Stimulated activated memory B cell treated with anti-CD40 and anti-IgM and Interleukin-4, amounts not matched to agents 10 μg/mL and 1 μg/mL and 100 μg/mL, for 72 hours (primary cell): ENCODE results near the gene RAB11FIP2.
"Not testable (repeated sequence)": the region's sequence is repeated elsewhere in the genome, so short reads cannot be mapped to it uniquely, and the experiment has no call there.

Source experiments
- ATAC-seq: fragments of 150-1000 bp; cut with Tn5 transposase; 2 replicates; pipeline ENCODE4 v1.10.0; 2021
- H3K27ac Mint-ChIP-seq: one replicate; pipeline ENCODE4 v1.8.0; 2022; ENCODE audit warnings: mild to moderate bottlenecking, mixed read lengths
- H3K27me3 Mint-ChIP-seq: one replicate; pipeline ENCODE4 v1.8.0; 2022; ENCODE audit warnings: mixed read lengths
- H3K36me3 Mint-ChIP-seq: one replicate; pipeline ENCODE4 v1.8.0; 2022; ENCODE audit warnings: mixed read lengths
- H3K4me1 Mint-ChIP-seq: one replicate; pipeline ENCODE4 v1.8.0; 2022; ENCODE audit warnings: mixed read lengths
- H3K4me3 Mint-ChIP-seq: one replicate; pipeline ENCODE4 v1.8.0; 2022; ENCODE audit warnings: mild to moderate bottlenecking, moderate library complexity, mixed read lengths
- H3K9me3 Mint-ChIP-seq: one replicate; pipeline ENCODE4 v1.8.0; 2022; ENCODE audit warnings: mixed read lengths

RAB11FIP2 gene

GRCh38 chr10:118046395-118047156 lies at the start of gene RAB11FIP2:
RAB11FIP2 (minus strand) TSS chr10:118046941; CDS start chr10:118046163, 778 bp downstream.
- H3K36me3 Mint-ChIP-seq, result no peaks in the 10 kb centered on the region
- no peaks in the 10 kb centered on the region for H3K9me3 Mint-ChIP-seq
- peaks cover 24% of the 10 kb centered on the region for H3K4me1 Mint-ChIP-seq
- peak within 1 kb of the TSS; percentile 85 for H3K4me3 Mint-ChIP-seq
- ATAC-seq, result peak; percentile 98
- peak within 1 kb of the TSS; percentile 82 for H3K27ac Mint-ChIP-seq
- no peaks in the 10 kb centered on the region for H3K27me3 Mint-ChIP-seq

DNA sequence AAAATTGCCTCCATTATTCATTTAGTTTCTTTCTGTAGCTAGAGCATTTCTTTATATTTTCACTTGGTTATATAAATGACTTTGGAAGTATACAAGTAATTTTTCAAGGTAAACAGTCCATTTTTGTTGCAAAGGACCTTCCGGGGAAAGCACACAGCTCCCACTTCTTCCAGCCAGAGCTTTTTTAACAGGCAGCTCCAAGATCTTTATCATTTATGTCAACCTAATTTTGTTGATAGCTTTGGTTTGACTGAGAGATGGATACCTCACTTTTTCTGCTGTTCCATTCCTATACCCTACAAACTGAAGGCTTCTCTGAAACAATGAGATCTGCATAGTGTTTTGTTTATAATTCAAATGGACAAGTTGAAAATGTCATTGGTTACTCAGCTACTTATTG lies 49.3 kb upstream of the RAB11FIP2 start:
- no peak for ATAC-seq
- H3K27me3 Mint-ChIP-seq, result peaks cover 7% of the 10 kb centered on the region
- no peak overlapping the region for H3K4me3 Mint-ChIP-seq
- H3K27ac Mint-ChIP-seq, result no peak overlapping the region
- no peaks in the 10 kb centered on the region for H3K36me3 Mint-ChIP-seq
- H3K9me3 Mint-ChIP-seq, result no peaks in the 10 kb centered on the region
- no peaks in the 10 kb centered on the region for H3K4me1 Mint-ChIP-seq

DNA sequence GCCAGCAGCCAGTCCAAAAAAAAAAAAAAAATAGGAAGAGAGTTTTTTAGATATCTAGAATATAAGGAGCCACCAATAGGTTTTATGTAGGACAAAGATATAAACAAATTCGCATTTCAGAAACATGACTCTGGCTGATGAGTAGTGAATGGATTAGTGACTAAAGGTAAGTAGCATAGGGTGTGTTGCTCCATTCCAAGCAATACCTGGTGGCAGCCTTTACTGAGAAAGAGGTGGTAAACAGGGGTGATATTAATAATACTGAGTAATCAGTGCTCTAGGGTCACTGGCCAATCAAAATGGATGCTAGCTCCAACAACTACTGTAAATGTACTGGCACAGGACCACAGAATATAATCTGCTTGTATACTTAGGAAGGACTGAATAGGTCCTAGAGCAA lies 45.5 kb upstream of the RAB11FIP2 start:
- H3K36me3 Mint-ChIP-seq, result no peaks in the 10 kb centered on the region
- no peak for ATAC-seq
- H3K4me1 Mint-ChIP-seq, result no peaks in the 10 kb centered on the region
- H3K27ac Mint-ChIP-seq, result no peak overlapping the region
- H3K4me3 Mint-ChIP-seq, result no peak overlapping the region
- H3K27me3 Mint-ChIP-seq, result no peaks in the 10 kb centered on the region
- no peaks in the 10 kb centered on the region for H3K9me3 Mint-ChIP-seq

DNA sequence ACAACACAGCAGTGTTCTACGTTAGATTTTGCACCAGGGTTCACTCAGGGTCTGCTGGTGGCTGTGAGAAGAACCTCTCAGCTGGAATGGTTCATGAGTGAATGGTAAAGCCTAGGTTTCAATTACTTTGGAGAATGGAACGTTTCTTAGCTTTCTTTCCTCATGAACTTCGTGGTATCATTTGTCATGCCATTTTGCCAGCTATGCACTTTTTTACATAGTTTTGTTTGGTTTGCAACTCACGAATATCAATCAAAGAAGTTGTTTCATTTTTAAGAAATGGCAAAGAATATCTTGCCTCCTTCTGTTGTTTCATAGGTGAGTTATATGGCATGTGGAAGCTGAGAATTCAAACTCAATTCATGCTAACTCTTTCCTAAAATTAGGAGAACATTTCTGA lies 34.1 kb upstream of the RAB11FIP2 start:
- H3K36me3 Mint-ChIP-seq, result no peaks in the 10 kb centered on the region
- ATAC-seq, result no peak
- H3K27ac Mint-ChIP-seq, result no peak overlapping the region
- no peak overlapping the region for H3K4me3 Mint-ChIP-seq
- peaks cover 6% of the 10 kb centered on the region for H3K9me3 Mint-ChIP-seq
- H3K4me1 Mint-ChIP-seq, result no peaks in the 10 kb centered on the region
- peaks cover 13% of the 10 kb centered on the region for H3K27me3 Mint-ChIP-seq

DNA sequence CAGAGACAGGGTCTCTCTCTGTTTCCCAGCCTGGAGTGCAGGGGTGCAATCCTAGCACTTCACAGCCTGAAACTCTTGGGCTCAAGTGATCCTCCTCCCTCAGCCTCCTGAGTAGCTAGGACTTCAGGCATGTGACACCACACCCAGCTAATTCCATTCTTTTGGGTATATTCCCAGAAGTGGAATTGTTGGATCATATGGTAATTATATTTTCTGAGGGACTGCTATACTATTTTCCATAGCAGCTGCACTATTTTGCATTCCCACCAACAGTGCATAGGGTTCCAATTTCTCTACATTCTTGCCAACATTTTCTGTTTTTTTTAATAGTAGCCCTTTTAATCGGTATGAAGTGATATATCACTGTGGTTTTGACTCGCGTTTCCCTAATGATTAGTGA lies 30.0 kb upstream of the RAB11FIP2 start:
- Mint-ChIP-seq H3K27ac (no peak overlapping the region), H3K9me3 (no peaks in the 10 kb centered on the region), H3K4me1 (no peaks in the 10 kb centered on the region), H3K36me3 (no peaks in the 10 kb centered on the region), H3K4me3 (no peak overlapping the region), H3K27me3 (peaks cover 13% of the 10 kb centered on the region)
- ATAC-seq, result no peak

DNA sequence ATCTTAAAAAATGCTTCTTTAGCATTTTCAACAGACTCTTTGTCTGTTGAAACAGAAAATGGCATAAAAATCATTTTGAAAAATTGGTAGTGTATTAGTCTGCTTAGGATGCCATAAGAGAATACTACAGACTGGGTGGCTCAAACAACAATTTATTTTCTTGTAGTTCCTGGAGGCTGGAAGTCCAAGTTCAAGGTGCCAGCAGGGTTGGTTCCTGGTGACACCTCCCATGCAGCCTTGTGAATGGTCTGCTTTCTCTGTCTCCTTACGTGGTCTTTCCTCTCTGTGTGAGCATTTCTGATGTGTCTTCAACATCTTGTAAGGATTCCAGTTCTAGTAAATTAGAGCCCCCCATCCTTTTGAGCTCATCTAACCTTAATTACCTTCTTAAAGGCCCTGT lies 26.1 kb upstream of the RAB11FIP2 start:
- Mint-ChIP-seq H3K9me3 (no peaks in the 10 kb centered on the region), H3K27ac (no peak overlapping the region), H3K36me3 (no peaks in the 10 kb centered on the region), H3K4me3 (no peak overlapping the region), H3K4me1 (no peaks in the 10 kb centered on the region), H3K27me3 (peaks cover 13% of the 10 kb centered on the region)
- ATAC-seq, result no peak

- H3K27me3 Mint-ChIP-seq, H3K9me3 Mint-ChIP-seq, ATAC-seq, H3K36me3 Mint-ChIP-seq, H3K27ac Mint-ChIP-seq, H3K4me3 Mint-ChIP-seq, H3K4me1 Mint-ChIP-seq: not testable (repeated sequence)
Observed at GRCh38 chr10:118067389-118067788, 20.6 kb upstream of the RAB11FIP2 start.

DNA sequence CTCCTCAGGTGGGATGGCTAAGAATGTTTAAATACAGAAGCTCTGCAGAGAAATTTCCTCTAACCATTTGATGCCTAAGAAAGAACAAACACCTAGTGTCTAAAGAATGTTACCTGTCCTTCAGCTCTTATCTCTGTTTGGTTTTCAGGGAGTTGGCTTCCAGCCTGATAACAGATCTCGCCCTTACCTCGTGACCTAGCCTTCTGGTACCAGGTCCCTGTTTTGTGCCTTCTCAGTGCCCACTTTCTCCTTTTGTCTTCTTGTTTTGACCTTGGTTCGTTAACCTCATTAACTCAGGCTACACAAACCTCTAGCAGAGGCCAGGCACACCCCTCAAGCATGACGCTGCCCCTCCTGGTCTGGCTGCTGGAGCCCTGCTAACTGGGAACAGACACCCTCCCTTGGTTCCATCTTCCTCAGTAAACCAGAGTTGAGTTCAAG lies 16.1 kb upstream of the RAB11FIP2 start:
- Mint-ChIP-seq H3K27ac (no peak overlapping the region), H3K27me3 (peaks cover 9% of the 10 kb centered on the region), H3K4me1 (no peaks in the 10 kb centered on the region), H3K4me3 (no peak overlapping the region), H3K9me3 (no peaks in the 10 kb centered on the region), H3K36me3 (no peaks in the 10 kb centered on the region)
- no peak for ATAC-seq

GRCh38 chr10:118058371-118058770 lies 11.6 kb upstream of the RAB11FIP2 start:
- no peak overlapping the region for H3K27ac Mint-ChIP-seq

DNA sequence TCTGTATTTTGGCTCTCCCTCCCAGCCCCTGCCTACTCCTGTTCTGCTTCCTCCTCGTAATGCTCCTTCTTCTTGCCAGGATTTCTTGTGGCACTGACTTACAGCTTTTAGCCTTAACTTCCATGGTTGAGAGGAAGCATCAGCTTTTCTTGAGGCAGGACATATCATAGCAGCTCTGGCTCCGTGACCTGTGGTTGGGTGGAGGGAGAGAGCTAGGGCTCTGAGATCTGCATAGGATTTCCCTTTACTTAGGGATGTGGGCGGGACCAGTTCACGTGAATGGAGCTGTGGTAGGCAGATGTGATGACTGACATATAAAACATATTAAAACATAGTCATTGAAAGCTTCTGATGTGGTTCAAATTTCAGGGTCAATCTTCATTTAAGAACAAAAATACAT lies 10.6 kb upstream of the RAB11FIP2 start:
- H3K27me3 Mint-ChIP-seq, result peaks cover 18% of the 10 kb centered on the region
- H3K27ac Mint-ChIP-seq, result no peak overlapping the region
- H3K9me3 Mint-ChIP-seq, result no peaks in the 10 kb centered on the region
- H3K4me3 Mint-ChIP-seq, result no peak overlapping the region
- no peaks in the 10 kb centered on the region for H3K36me3 Mint-ChIP-seq
- no peaks in the 10 kb centered on the region for H3K4me1 Mint-ChIP-seq
- ATAC-seq, result no peak

More at GRCh38 chr10:118058371-118058770, 11.6 kb upstream of the RAB11FIP2 start:
- Mint-ChIP-seq H3K36me3 (no peaks in the 10 kb centered on the region), H3K4me3 (no peak overlapping the region), H3K9me3 (no peaks in the 10 kb centered on the region), H3K27me3 (peaks cover 18% of the 10 kb centered on the region), H3K4me1 (no peaks in the 10 kb centered on the region)
- no peak for ATAC-seq

DNA sequence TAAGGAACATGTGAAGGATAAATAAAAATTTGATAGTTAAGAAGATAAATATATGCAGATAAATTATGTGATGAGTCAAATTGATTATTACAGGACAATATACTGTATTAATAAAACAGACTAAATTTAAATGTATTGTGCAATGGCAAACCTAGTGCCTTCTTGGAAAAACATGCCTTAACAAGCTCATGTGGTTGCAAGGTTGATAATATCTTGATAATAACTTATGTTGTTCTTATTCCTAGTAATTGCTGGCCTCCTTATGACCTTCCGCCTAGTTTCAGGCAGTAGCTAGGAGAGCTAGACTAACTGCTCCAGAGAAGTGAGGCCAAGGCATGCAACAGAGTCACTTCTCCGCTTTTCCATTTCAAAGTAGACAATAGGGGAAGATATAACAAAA lies 7.6 kb upstream of the RAB11FIP2 start:
- Mint-ChIP-seq H3K27me3 (peaks cover 9% of the 10 kb centered on the region), H3K4me1 (no peaks in the 10 kb centered on the region), H3K27ac (no peak overlapping the region), H3K36me3 (no peaks in the 10 kb centered on the region), H3K9me3 (no peaks in the 10 kb centered on the region), H3K4me3 (no peak overlapping the region)
- no peak for ATAC-seq

DNA sequence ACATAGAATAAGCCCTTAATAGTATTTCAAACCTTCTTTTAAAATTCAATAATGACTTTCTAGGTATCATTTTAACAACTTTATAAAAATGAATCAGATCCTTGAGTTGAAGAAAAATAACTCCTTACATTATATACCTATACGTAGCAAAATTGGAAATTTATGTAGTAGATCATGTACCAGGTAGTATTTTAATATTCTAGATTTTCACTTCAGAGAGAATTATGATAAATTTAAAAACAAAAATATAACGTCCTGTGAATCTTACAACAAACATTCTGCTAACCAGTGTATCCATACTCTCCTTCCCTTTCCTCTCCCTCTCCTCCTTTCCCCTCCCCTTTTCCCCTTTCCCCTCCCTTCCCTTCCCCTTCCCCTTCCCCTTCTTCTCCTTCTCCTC lies 6.1 kb upstream of the RAB11FIP2 start:
- Mint-ChIP-seq H3K27me3 (peaks cover 9% of the 10 kb centered on the region), H3K9me3 (no peaks in the 10 kb centered on the region), H3K4me3 (no peak overlapping the region)

GRCh38 chr10:118047880-118048279 lies 1.1 kb upstream of the RAB11FIP2 start:
- no peak for ATAC-seq
- no peak overlapping the region for H3K27ac Mint-ChIP-seq
- no peaks in the 10 kb centered on the region for H3K9me3 Mint-ChIP-seq
- H3K36me3 Mint-ChIP-seq, result no peaks in the 10 kb centered on the region
- peak overlapping the region; percentile 85 for H3K4me3 Mint-ChIP-seq
- H3K4me1 Mint-ChIP-seq, result peaks cover 18% of the 10 kb centered on the region
- H3K27me3 Mint-ChIP-seq, result no peaks in the 10 kb centered on the region

More for the DNA sequence above, 6.1 kb upstream of the RAB11FIP2 start:
- Mint-ChIP-seq H3K27ac (no peak overlapping the region), H3K36me3 (no peaks in the 10 kb centered on the region), H3K4me1 (no peaks in the 10 kb centered on the region)
- ATAC-seq, result no peak

- H3K9me3 Mint-ChIP-seq, result no peaks in the 10 kb centered on the region
- H3K4me3 Mint-ChIP-seq, result peak overlapping the region; percentile 85
- peak overlapping the region; percentile 82 for H3K27ac Mint-ChIP-seq
- ATAC-seq, result no peak
- H3K4me1 Mint-ChIP-seq, result peaks cover 24% of the 10 kb centered on the region
- H3K36me3 Mint-ChIP-seq, result no peaks in the 10 kb centered on the region
- no peaks in the 10 kb centered on the region for H3K27me3 Mint-ChIP-seq
Observed at GRCh38 chr10:118047157-118047719, 497 bp upstream of the RAB11FIP2 start.

- H3K27me3 Mint-ChIP-seq, result no peaks in the 10 kb centered on the region
- peak overlapping the region; percentile 82 for H3K27ac Mint-ChIP-seq
- peaks cover 24% of the 10 kb centered on the region for H3K4me1 Mint-ChIP-seq
- H3K9me3 Mint-ChIP-seq, result no peaks in the 10 kb centered on the region
- no peak for ATAC-seq
- H3K4me3 Mint-ChIP-seq, result peak overlapping the region; percentile 85
- no peaks in the 10 kb centered on the region for H3K36me3 Mint-ChIP-seq
Observed at GRCh38 chr10:118045837-118046394, 825 bp downstream of the RAB11FIP2 start.
